Measurements from ENCODE around the gene SLC28A2. TPM values are rescaled to one million over a fixed set of nuclear protein-coding genes. Genes with fewer than 3 reads are reported as not detected.

Gene SLC28A2
- total and polyA plus RNA-seq, 2 of the 13 experiments (the other 11 are each of a cell fraction or from before 2014, with no cell fraction given) = 0.01 to 0.11 TPM

DNA sequence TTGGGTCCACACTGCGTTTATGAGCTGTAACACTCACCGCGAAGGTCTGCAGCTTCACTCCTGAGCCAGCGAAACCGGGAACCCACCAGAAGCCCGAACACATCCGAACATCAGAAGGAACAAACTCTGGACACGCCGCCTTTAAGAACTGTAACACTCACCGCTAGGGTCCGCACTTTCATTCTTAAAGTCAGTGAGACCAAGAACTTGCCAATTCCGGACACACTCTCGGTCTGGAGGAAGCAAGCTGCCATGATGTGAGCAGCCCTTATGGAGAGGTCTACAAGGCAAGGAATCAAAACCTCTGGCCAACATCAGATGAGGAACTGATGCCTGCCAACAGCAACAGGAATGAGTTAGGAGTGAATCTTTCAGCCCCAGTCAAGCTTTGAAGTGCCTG lies 62.9 kb downstream of the SLC28A2 start:
- POLR2A ChIA-PET = no interaction called here
- in situ Hi-C loops (cut with HindIII; ENCODE audit: extremely low pct_ligation_motif_present, low pct_unique_long_range_greater_than_20kb) (no loop called here), intact Hi-C loops (cut with micrococcal nuclease; ENCODE audit: unreplicated experiment) (no loop called here)
- no peak for FAIRE-seq
- H3K36me3 ChIP-seq (replicated peaks in 1 of 2; ENCODE audit: control insufficient read depth in 1 of 2, insufficient read depth in 2 of 2, low read length in 2 of 2) = no peaks in the 10 kb centered on the region
- no peak overlapping the region for H3K27ac ChIP-seq (ENCODE audit: extremely low read length, insufficient read depth, low read length)
- DNase-seq (ENCODE audit: low spot score) = no peak
- H3K9ac ChIP-seq (ENCODE audit: insufficient read depth, low read depth, low read length) = no peak overlapping the region
- no peaks in the 10 kb centered on the region for H3K79me2 ChIP-seq (ENCODE audit: insufficient read depth, low read length)
- H3K4me2 ChIP-seq (ENCODE audit: low read depth, low read length) = no peak overlapping the region
- 94% methylated on average over 13 of the region's 13 CpGs for WGBS (ENCODE audit: low lambda C conversion rate)
- CTCF ChIA-PET (ENCODE audit: low intra/inter-chr PET ratio, low total read pairs) = no interaction called here
- no peaks in the 10 kb centered on the region for H3K27me3 ChIP-seq (ENCODE audit: control insufficient read depth in 1 of 2, insufficient read depth in 2 of 2, low read length in 2 of 2)
- H3K4me3 ChIP-seq (replicated peaks in 1 of 3; ENCODE audit: insufficient read depth in 1 of 3, low read depth in 2 of 3, low read length in 3 of 3) = no peak overlapping the region
- H3K4me1 ChIP-seq (ENCODE audit: insufficient read depth, low read length) = peaks cover 22% of the 10 kb centered on the region
- no TSS peak for BruUV-seq (replicated peaks)
- H3K9me3 ChIP-seq (ENCODE audit: low read length) = no peaks in the 10 kb centered on the region
- no peaks in the 10 kb centered on the region for H4K20me1 ChIP-seq (ENCODE audit: insufficient read depth, low read length)
- no peak overlapping the region for H2AFZ ChIP-seq (ENCODE audit: low read length)
- no peak for ATAC-seq
- TF ChIP-seq NFE2 (CRISPR knock-in tag; IDR thresholded peaks at IDR 0.05) (no peak), ZMYM3 (CRISPR knock-in tag; IDR thresholded peaks at IDR 0.05) (no peak), SAFB2 (CRISPR knock-in tag; IDR thresholded peaks at IDR 0.05; ENCODE audit: borderline replicate concordance, low read depth) (no peak), SIN3B (IDR thresholded peaks at IDR 0.05; ENCODE audit: low read length) (no peak), SOX13 (IDR thresholded peaks at IDR 0.05) (no peak), SOX13 (CRISPR knock-in tag; conservative IDR thresholded peaks at IDR 0.05 in 1 of 2, IDR thresholded peaks at IDR 0.05 in 1 of 2) (no peak)
- TF ChIP-seq, protein P1, sequence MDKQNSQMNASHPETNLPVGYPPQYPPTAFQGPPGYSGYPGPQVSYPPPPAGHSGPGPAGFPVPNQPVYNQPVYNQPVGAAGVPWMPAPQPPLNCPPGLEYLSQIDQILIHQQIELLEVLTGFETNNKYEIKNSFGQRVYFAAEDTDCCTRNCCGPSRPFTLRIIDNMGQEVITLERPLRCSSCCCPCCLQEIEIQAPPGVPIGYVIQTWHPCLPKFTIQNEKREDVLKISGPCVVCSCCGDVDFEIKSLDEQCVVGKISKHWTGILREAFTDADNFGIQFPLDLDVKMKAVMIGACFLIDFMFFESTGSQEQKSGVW (CRISPR knock-in tag; IDR thresholded peaks at IDR 0.05; ENCODE audit: borderline replicate concordance) = no peak
- TF ChIP-seq, protein P2, sequence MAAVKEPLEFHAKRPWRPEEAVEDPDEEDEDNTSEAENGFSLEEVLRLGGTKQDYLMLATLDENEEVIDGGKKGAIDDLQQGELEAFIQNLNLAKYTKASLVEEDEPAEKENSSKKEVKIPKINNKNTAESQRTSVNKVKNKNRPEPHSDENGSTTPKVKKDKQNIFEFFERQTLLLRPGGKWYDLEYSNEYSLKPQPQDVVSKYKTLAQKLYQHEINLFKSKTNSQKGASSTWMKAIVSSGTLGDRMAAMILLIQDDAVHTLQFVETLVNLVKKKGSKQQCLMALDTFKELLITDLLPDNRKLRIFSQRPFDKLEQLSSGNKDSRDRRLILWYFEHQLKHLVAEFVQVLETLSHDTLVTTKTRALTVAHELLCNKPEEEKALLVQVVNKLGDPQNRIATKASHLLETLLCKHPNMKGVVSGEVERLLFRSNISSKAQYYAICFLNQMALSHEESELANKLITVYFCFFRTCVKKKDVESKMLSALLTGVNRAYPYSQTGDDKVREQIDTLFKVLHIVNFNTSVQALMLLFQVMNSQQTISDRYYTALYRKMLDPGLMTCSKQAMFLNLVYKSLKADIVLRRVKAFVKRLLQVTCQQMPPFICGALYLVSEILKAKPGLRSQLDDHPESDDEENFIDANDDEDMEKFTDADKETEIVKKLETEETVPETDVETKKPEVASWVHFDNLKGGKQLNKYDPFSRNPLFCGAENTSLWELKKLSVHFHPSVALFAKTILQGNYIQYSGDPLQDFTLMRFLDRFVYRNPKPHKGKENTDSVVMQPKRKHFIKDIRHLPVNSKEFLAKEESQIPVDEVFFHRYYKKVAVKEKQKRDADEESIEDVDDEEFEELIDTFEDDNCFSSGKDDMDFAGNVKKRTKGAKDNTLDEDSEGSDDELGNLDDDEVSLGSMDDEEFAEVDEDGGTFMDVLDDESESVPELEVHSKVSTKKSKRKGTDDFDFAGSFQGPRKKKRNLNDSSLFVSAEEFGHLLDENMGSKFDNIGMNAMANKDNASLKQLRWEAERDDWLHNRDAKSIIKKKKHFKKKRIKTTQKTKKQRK (IDR thresholded peaks at IDR 0.05; ENCODE audit: low read length) = no peak
- TF ChIP-seq, protein P3, sequence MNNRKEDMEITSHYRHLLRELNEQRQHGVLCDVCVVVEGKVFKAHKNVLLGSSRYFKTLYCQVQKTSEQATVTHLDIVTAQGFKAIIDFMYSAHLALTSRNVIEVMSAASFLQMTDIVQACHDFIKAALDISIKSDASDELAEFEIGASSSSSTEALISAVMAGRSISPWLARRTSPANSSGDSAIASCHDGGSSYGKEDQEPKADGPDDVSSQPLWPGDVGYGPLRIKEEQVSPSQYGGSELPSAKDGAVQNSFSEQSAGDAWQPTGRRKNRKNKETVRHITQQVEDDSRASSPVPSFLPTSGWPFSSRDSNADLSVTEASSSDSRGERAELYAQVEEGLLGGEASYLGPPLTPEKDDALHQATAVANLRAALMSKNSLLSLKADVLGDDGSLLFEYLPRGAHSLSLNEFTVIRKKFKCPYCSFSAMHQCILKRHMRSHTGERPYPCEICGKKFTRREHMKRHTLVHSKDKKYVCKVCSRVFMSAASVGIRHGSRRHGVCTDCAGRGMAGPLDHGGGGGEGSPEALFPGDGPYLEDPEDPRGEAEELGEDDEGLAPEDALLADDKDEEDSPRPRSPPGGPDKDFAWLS (CRISPR knock-in tag; IDR thresholded peaks at IDR 0.05; ENCODE audit: borderline replicate concordance) = no peak
- TF ChIP-seq, protein P4, sequence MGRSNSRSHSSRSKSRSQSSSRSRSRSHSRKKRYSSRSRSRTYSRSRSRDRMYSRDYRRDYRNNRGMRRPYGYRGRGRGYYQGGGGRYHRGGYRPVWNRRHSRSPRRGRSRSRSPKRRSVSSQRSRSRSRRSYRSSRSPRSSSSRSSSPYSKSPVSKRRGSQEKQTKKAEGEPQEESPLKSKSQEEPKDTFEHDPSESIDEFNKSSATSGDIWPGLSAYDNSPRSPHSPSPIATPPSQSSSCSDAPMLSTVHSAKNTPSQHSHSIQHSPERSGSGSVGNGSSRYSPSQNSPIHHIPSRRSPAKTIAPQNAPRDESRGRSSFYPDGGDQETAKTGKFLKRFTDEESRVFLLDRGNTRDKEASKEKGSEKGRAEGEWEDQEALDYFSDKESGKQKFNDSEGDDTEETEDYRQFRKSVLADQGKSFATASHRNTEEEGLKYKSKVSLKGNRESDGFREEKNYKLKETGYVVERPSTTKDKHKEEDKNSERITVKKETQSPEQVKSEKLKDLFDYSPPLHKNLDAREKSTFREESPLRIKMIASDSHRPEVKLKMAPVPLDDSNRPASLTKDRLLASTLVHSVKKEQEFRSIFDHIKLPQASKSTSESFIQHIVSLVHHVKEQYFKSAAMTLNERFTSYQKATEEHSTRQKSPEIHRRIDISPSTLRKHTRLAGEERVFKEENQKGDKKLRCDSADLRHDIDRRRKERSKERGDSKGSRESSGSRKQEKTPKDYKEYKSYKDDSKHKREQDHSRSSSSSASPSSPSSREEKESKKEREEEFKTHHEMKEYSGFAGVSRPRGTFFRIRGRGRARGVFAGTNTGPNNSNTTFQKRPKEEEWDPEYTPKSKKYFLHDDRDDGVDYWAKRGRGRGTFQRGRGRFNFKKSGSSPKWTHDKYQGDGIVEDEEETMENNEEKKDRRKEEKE (IDR thresholded peaks at IDR 0.05) = no peak
- TF ChIP-seq, protein P5, sequence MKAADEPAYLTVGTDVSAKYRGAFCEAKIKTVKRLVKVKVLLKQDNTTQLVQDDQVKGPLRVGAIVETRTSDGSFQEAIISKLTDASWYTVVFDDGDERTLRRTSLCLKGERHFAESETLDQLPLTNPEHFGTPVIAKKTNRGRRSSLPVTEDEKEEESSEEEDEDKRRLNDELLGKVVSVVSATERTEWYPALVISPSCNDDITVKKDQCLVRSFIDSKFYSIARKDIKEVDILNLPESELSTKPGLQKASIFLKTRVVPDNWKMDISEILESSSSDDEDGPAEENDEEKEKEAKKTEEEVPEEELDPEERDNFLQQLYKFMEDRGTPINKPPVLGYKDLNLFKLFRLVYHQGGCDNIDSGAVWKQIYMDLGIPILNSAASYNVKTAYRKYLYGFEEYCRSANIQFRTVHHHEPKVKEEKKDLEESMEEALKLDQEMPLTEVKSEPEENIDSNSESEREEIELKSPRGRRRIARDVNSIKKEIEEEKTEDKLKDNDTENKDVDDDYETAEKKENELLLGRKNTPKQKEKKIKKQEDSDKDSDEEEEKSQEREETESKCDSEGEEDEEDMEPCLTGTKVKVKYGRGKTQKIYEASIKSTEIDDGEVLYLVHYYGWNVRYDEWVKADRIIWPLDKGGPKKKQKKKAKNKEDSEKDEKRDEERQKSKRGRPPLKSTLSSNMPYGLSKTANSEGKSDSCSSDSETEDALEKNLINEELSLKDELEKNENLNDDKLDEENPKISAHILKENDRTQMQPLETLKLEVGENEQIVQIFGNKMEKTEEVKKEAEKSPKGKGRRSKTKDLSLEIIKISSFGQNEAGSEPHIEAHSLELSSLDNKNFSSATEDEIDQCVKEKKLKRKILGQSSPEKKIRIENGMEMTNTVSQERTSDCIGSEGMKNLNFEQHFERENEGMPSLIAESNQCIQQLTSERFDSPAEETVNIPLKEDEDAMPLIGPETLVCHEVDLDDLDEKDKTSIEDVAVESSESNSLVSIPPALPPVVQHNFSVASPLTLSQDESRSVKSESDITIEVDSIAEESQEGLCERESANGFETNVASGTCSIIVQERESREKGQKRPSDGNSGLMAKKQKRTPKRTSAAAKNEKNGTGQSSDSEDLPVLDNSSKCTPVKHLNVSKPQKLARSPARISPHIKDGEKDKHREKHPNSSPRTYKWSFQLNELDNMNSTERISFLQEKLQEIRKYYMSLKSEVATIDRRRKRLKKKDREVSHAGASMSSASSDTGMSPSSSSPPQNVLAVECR (CRISPR knock-in tag; IDR thresholded peaks at IDR 0.05; ENCODE audit: borderline replicate concordance) = no peak
